22Rv1 (cell line): ENCODE measurements around the gene CCND1.

Experiments used
- CTCF ChIP-seq: fragments of 450-650 bp; IDR thresholded peaks from 2 replicates; pipeline ENCODE4 v1.5.1; 2017; ENCODE audit warnings: mild to moderate bottlenecking
- ZFX ChIP-seq: fragments of 450-650 bp; IDR thresholded peaks from 2 replicates; pipeline ENCODE4 v1.6.1; 2017; ENCODE audit warnings: antibody characterized with exemption, borderline replicate concordance

GRCh38 chr11:69647390-69647748, 6.4 kb downstream of the CCND1 start:
- TF ChIP-seq ZFX: no peak
- TF ChIP-seq CTCF: no peak
